RPMI8226 (cell line): ENCODE results near the gene TSPAN15.

ENCODE experiments used
- DNase-seq: peaks from one replicate; pipeline ENCODE4 v3.0.0-alpha.2; 2015

TSPAN15 gene

GRCh38 chr10:69451209-69451783, at the start of gene TSPAN15:
TSS of gene TSPAN15 (plus strand) at chr10:69451465. CDS start at chr10:69451595, 130 bp downstream.
- peak; percentile 69 for DNase-seq

GRCh38 chr10:69402386-69402785, 48.9 kb upstream of the TSPAN15 start:
- no peak for DNase-seq

GRCh38 chr10:69403066-69403465, 48.2 kb upstream of the TSPAN15 start:
- no peak for DNase-seq

- no peak for DNase-seq
These were observed 47.7 kb upstream of the TSPAN15 start for GRCh38 chr10:69403519-69403918.

- no peak for DNase-seq
These were observed 46.5 kb upstream of the TSPAN15 start for GRCh38 chr10:69404786-69405185.

GRCh38 chr10:69405221-69405620, 46.0 kb upstream of the TSPAN15 start:
- no peak for DNase-seq

- DNase-seq, result no peak
These were observed 44.9 kb upstream of the TSPAN15 start for GRCh38 chr10:69406302-69406811.

GRCh38 chr10:69406816-69407580, 44.3 kb upstream of the TSPAN15 start:
- no peak for DNase-seq

GRCh38 chr10:69407621-69408301, 43.5 kb upstream of the TSPAN15 start:
- DNase-seq, result no peak

- peak; percentile 92 for DNase-seq
These were observed 42.7 kb upstream of the TSPAN15 start for GRCh38 chr10:69408318-69409175.

GRCh38 chr10:69409176-69409495, 42.1 kb upstream of the TSPAN15 start:
- DNase-seq, result no peak

- no peak for DNase-seq
These were observed 41.3 kb upstream of the TSPAN15 start for GRCh38 chr10:69409968-69410367.

- no peak for DNase-seq
These were observed 40.8 kb upstream of the TSPAN15 start for GRCh38 chr10:69410487-69410886.

GRCh38 chr10:69411476-69411875, 39.8 kb upstream of the TSPAN15 start:
- no peak for DNase-seq

GRCh38 chr10:69412232-69412790, 39.0 kb upstream of the TSPAN15 start:
- DNase-seq, result no peak

GRCh38 chr10:69413221-69413865, 37.9 kb upstream of the TSPAN15 start:
- DNase-seq, result peak; percentile 33

- no peak for DNase-seq
These were observed 36.9 kb upstream of the TSPAN15 start for GRCh38 chr10:69414036-69415018.

- no peak for DNase-seq
These were observed 36.2 kb upstream of the TSPAN15 start for GRCh38 chr10:69415049-69415448.

- DNase-seq, result no peak
These were observed 35.3 kb upstream of the TSPAN15 start for GRCh38 chr10:69415951-69416350.

GRCh38 chr10:69416695-69417094, 34.6 kb upstream of the TSPAN15 start, which contains the start of gene TACR2:
TSS of gene TACR2 (minus strand) at chr10:69416918. CDS start at chr10:69416323, 595 bp downstream.
- no peak for DNase-seq

- DNase-seq, result no peak
These were observed 33.7 kb upstream of the TSPAN15 start for GRCh38 chr10:69417542-69417941.
